Spleen (tissue), 7 donors: ENCODE results near the gene TENM4.

Experiments
- CTCF ChIP-seq, 11 experiments: fragments of 200-600 bp in 7 of 11; fragments of 450-650 bp in 4 of 11; sonication (generic) in 4 of 11; IDR thresholded peaks in 8 of 11; conservative IDR thresholded peaks in 3 of 11; 1 replicate in 7 of 11; 2 replicates in 4 of 11; pipeline versions ENCODE4 v1.4.0 to v1.8.0; 2016 to 2021; ENCODE audit warnings: antibody characterized with exemption in 11 of 11, inconsistent platforms in 4 of 11, mild to moderate bottlenecking in 1 of 11
- POLR2A ChIP-seq, 3 donors: fragments of 450-650 bp; IDR thresholded peaks; one replicate each; pipeline ENCODE4 v1.5.1; 2017; ENCODE audit warnings: antibody characterized with exemption in 3 of 3, mild to moderate bottlenecking in 1 of 3
- donor health status: DM: no; HTN: no; CAD: no; lungs with moderate emphysema.
- donor health status: DM: no; HTN: no; CAD: no.
- donor health status: DM: no; HTN: no; CAD: no.

DNA sequence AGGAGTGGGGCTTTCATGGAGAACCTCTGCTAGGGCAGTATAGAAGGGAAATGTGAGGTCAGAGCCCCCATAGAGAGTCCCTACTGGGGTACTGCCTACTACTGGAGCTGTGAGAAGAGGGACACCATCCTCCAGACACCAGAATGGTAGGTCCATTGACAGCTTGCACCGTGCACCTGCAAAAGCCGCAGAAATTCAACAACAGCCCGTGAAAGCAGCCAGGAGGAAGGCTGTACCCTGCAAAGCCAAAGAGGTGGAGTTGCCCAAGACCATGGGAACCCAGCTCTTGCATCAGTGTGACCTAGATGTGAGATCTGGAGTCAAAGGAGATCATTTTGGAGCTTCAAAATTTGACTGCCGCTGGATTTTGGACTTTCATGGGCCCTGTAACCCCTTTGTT is 245.6 kb downstream of the TENM4 start:
- TF ChIP-seq CTCF (IDR thresholded peaks at IDR 0.05 in 8 of 11, conservative IDR thresholded peaks at IDR 0.05 in 3 of 11) (no peak), POLR2A (IDR thresholded peaks at IDR 0.05) (no peak)
